Esophagus squamous epithelium (tissue), 5 donors: ENCODE data around the gene TMEM108. TPM values are rescaled to one million over a fixed set of nuclear protein-coding genes. Genes with fewer than 3 reads are reported as not detected.

ENCODE experiments used
- DNase-seq: peaks from one replicate; lab custom pipeline; 2025; lab: John Stamatoyannopoulos, UW
- H3K27ac ChIP-seq, 4 donors: fragments of 200-600 bp; sonication (generic); one replicate each; pipeline ENCODE4 v1.5.1; 2016 to 2019; ENCODE audit warnings: mild to moderate bottlenecking in 1 of 4
- H3K27me3 ChIP-seq, 4 donors: fragments of 200-600 bp; sonication (generic); 1 replicate in 3 of 4; 2 replicates in 1 of 4; pipeline versions ENCODE4 v1.5.1 to v1.6.0; 2017 to 2021; ENCODE audit warnings: antibody characterized with exemption in 1 of 4
- H3K36me3 ChIP-seq, 3 donors: fragments of 200-600 bp; sonication (generic); one replicate each; pipeline ENCODE4 v1.5.1; 2016 to 2019
- H3K4me1 ChIP-seq, 3 donors: fragments of 200-600 bp; sonication (generic); one replicate each; pipeline ENCODE4 v1.5.1; 2017 to 2019
- H3K4me3 ChIP-seq, 4 donors: fragments of 200-600 bp; sonication (generic); 1 replicate in 3 of 4; 2 replicates in 1 of 4; pipeline ENCODE4 v1.5.1; 2016 to 2019; ENCODE audit warnings: mild to moderate bottlenecking in 2 of 4, moderate library complexity in 1 of 4
- H3K9me3 ChIP-seq, 3 donors: fragments of 200-600 bp; sonication (generic); one replicate each; pipeline ENCODE4 v1.5.1; 2016 to 2019
- CTCF ChIP-seq, 6 experiments: fragments of 450-650 bp in 4 of 6; fragments of 200-600 bp in 2 of 6; sonication (generic) in 2 of 6; IDR thresholded peaks; one replicate each; pipeline ENCODE4 v1.5.1; 2016 to 2019; ENCODE audit warnings: antibody characterized with exemption in 6 of 6, mild to moderate bottlenecking in 4 of 6, moderate library complexity in 4 of 6
- POLR2A ChIP-seq, 4 donors: fragments of 450-650 bp; IDR thresholded peaks; one replicate each; pipeline ENCODE4 v1.6.1; 2017; ENCODE audit warnings: antibody characterized with exemption in 4 of 4, mild to moderate bottlenecking in 4 of 4, moderate library complexity in 3 of 4
- WGBS, 2 donors: methylation state at CpG; one replicate each; pipeline ENCODE4 v1.1.5; 2018; 5-methylcytosine and 5-hydroxymethylcytosine counted together
- intact Hi-C: fragments of 100-400 bp; cut with DNase I; formaldehyde crosslinking; loops from one replicate; pipeline ENCODE4 v1.15.0; 2022
- total RNA-seq, 4 donors: library from RNA; depleted of rRNA; stranded (reverse); fragments of >200 nt; gene quantifications; one replicate each; pipeline ENCODE4 v1.1.0, GENCODE V29; 2016
- donor health status: DM: yes; HTN: yes; CAD: no.

TMEM108 gene
- total RNA-seq, 4 donors from 2014 or later, result 0.12 to 3.4 (median 0.24) TPM

GRCh38 chr3:133442518-133442917, 404.3 kb downstream of the TMEM108 start:
- TF ChIP-seq CTCF (IDR thresholded peaks at IDR 0.05), result no peak
- intact Hi-C loops, result no loop called here
- Histone ChIP-seq H3K9me3 (no peaks in the 10 kb centered on the region), H3K4me3 (no peak overlapping the region), H3K27me3 (no peaks in the 10 kb centered on the region), H3K27ac (no peak overlapping the region), H3K4me1 (peaks cover 0 to 24% (median 4%) of the 10 kb centered on the region in 3 donors), H3K36me3 (no peaks in the 10 kb centered on the region)
- WGBS, 2 donors, result 68 to 81% methylated on average over 1 of the region's 1 CpG
- DNase-seq, result no peak

DNA sequence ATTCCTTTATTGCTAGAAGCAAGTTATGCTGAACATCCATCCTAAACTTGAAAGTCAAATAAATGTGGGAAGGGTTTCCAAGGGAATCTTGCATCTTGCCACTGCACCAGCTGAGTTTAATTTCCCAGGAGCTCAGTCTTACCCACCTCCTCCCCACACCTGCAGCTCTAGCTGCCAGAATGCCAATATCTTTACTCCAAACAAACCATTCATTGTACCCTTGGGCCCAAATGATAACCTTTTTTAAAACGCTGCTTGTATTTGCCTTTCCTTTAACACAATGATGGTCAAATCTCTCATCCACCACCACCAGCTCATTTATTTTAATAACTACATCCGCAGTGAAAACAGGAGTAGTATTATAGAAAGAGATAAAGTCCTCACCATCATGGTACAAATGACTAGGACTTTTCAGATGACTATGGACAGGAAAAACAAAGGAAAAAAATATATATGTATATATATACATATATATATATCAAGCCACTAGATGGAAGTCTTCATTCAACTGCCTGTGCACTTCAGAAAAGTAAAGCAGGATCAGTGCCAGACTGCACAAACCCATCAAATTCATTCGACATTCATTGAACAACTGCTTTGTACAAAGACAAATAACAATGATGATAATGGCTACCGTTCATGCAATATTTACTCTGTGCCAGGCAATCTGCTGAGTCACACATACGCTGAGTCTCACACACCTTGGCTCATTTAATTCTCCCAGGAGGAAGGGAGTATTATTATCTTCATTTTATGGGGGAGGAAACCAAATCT, 405.6 kb downstream of the TMEM108 start:
- no peaks in the 10 kb centered on the region for H3K27me3 ChIP-seq
- no peak for TF ChIP-seq POLR2A (IDR thresholded peaks at IDR 0.05)
- TF ChIP-seq CTCF (IDR thresholded peaks at IDR 0.05), result peak in 2 of 6 experiments; percentile 8 to 31
- no peak overlapping the region for H3K27ac ChIP-seq
- H3K4me3 ChIP-seq, result no peak overlapping the region
- peaks cover 0 to 20% (median 4%) of the 10 kb centered on the region in 3 donors for H3K4me1 ChIP-seq
- intact Hi-C loops, result no loop called here
- DNase-seq, result no peak
- WGBS, 2 donors, result 29 to 32% methylated on average over 5 of the region's 5 CpGs
- no peaks in the 10 kb centered on the region for H3K9me3 ChIP-seq
- H3K36me3 ChIP-seq, result no peaks in the 10 kb centered on the region

DNA sequence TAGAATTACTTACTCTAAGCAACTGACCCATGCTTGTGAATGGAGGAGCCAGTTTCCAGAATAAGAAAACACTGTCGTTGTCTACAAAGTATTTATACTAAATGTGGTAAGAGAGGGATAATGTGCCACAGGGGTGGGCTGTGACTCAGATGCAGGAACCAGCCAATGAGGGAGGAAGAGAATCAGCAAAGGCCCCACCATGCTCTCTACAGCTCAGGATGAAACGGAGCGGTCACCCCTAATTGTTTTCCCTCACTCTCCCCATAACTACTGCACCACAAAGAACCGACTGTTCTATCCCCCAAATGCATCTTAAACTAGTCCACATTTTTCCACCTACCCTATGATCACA, 406.2 kb downstream of the TMEM108 start:
- no peak overlapping the region for H3K27ac ChIP-seq
- intact Hi-C loops, result no loop called here
- no peak overlapping the region for H3K4me3 ChIP-seq
- H3K27me3 ChIP-seq, result no peaks in the 10 kb centered on the region
- TF ChIP-seq CTCF (IDR thresholded peaks at IDR 0.05) (no peak), POLR2A (IDR thresholded peaks at IDR 0.05) (no peak)
- DNase-seq, result no peak
- H3K9me3 ChIP-seq, result no peaks in the 10 kb centered on the region
- H3K4me1 ChIP-seq, result peaks cover 0 to 20% (median 4%) of the 10 kb centered on the region in 3 donors
- H3K36me3 ChIP-seq, result no peaks in the 10 kb centered on the region
- WGBS, 2 donors, result 60 to 68% methylated on average over 4 of the region's 4 CpGs

GRCh38 chr3:133445108-133445507, 406.9 kb downstream of the TMEM108 start:
- no peak overlapping the region for H3K4me3 ChIP-seq
- no peaks in the 10 kb centered on the region for H3K9me3 ChIP-seq
- no peak for DNase-seq
- TF ChIP-seq CTCF (IDR thresholded peaks at IDR 0.05) (no peak), POLR2A (IDR thresholded peaks at IDR 0.05) (no peak)
- H3K4me1 ChIP-seq, result peaks cover 0 to 20% (median 4%) of the 10 kb centered on the region in 3 donors
- WGBS, 2 donors, result 70 to 78% methylated on average over 2 of the region's 2 CpGs
- H3K27ac ChIP-seq, result no peak overlapping the region
- intact Hi-C loops, result no loop called here
- H3K27me3 ChIP-seq, result no peaks in the 10 kb centered on the region
- H3K36me3 ChIP-seq, result no peaks in the 10 kb centered on the region
